PC-9 (cell line): Measurements from ENCODE around the gene DLG2. TPM values are rescaled to one million over a fixed set of nuclear protein-coding genes. Genes with fewer than 3 reads are reported as not detected.

Experiments used
- BruUV-seq: library from RNA; stranded (reverse); fragments of 400-500 nt; replicated peaks from 2 replicates; lab custom pipeline; 2021; lab: Mats Ljungman, UMichigan
- CTCF ChIA-PET: fragments of 300-600 bp; sonication (Branson Sonifier 250); formaldehyde crosslinking; loops from one replicate; lab custom pipeline; 2022; ENCODE audit warnings: antibody characterized with exemption; lab: Charles Lee
- POLR2A ChIA-PET: fragments of 300-600 bp; sonication (Branson Sonifier 250); formaldehyde crosslinking; loops from one replicate; lab custom pipeline; 2022; ENCODE audit warnings: antibody characterized with exemption; ENCODE audit not compliant: unreplicated experiment; lab: Charles Lee
- DNase-seq, 2 experiments: peaks; one replicate each; pipeline versions ENCODE4 v3.0.0 to v3.0.0-alpha.2; 2015 to 2022; ENCODE audit warnings: mixed read lengths in 1 of 2
- H2AFZ ChIP-seq: fragments of 200-600 bp; sonication (generic); 2 replicates; pipeline ENCODE4 v1.8.1; 2017; ENCODE audit warnings: antibody characterized with exemption
- H3F3A ChIP-seq: fragments of 200-600 bp; sonication (generic); 2 replicates; pipeline ENCODE4 v1.8.1; 2017; ENCODE audit warnings: antibody characterized with exemption, mild to moderate bottlenecking, low read depth; ENCODE audit not compliant: insufficient read depth
- H3K27ac ChIP-seq: fragments of 200-600 bp; sonication (generic); 2 replicates; pipeline ENCODE4 v1.6.1; 2016; ENCODE audit warnings: mixed run types
- H3K27me3 ChIP-seq: fragments of 200-600 bp; sonication (generic); 2 replicates; pipeline ENCODE4 v1.6.1; 2016; ENCODE audit warnings: low read depth, mixed run types; ENCODE audit not compliant: insufficient read depth
- H3K36me3 ChIP-seq: fragments of 200-600 bp; sonication (generic); 2 replicates; pipeline ENCODE4 v1.6.1; 2016; ENCODE audit warnings: low read depth, mixed run types
- H3K4me1 ChIP-seq: fragments of 200-600 bp; sonication (generic); replicated peaks from 2 replicates; pipeline ENCODE4 v1.6.1; 2016; ENCODE audit warnings: mixed run types; ENCODE audit not compliant: insufficient read depth
- H3K4me2 ChIP-seq: fragments of 200-600 bp; sonication (generic); 2 replicates; pipeline ENCODE4 v1.6.1; 2017; ENCODE audit warnings: mixed run types
- H3K4me3 ChIP-seq: fragments of 200-600 bp; sonication (generic); 2 replicates; pipeline ENCODE4 v1.6.1; 2016; ENCODE audit warnings: mixed run types
- H3K79me2 ChIP-seq: fragments of 200-600 bp; sonication (generic); 2 replicates; pipeline ENCODE4 v1.6.1; 2017; ENCODE audit warnings: low read depth, mixed run types
- H3K9me2 ChIP-seq: fragments of 200-600 bp; sonication (generic); 2 replicates; pipeline ENCODE4 v1.8.1; 2017; ENCODE audit warnings: mild to moderate bottlenecking; ENCODE audit not compliant: insufficient read depth
- H3K9me3 ChIP-seq: fragments of 200-600 bp; sonication (generic); 2 replicates; pipeline ENCODE4 v1.8.1; 2016; ENCODE audit warnings: low read depth; ENCODE audit not compliant: insufficient read depth
- H4K20me1 ChIP-seq: fragments of 200-600 bp; sonication (generic); 2 replicates; pipeline ENCODE4 v1.8.1; 2017; ENCODE audit not compliant: insufficient read depth
- EZH2 ChIP-seq: fragments of 200-600 bp; sonication (generic); IDR thresholded peaks from 2 replicates; pipeline ENCODE4 v1.8.0; 2017; ENCODE audit warnings: antibody characterized with exemption, low read depth
- intact Hi-C: fragments of 100-400 bp; cut with micrococcal nuclease; formaldehyde crosslinking; loops from one replicate; pipeline ENCODE4 v1.10.0; 2022; ENCODE audit not compliant: unreplicated experiment
- total RNA-seq: library from RNA; stranded (reverse); gene quantifications from 2 replicates; pipeline ENCODE4 v1.2.3, GENCODE V29; 2021
- TF ChIP-seq, protein P1 (sequence below): fragments of 200-600 bp; sonication (generic); conservative IDR thresholded peaks from 2 replicates; pipeline ENCODE4 v1.6.1; 2017; ENCODE audit warnings: mixed run types, antibody characterized with exemption, mild to moderate bottlenecking, moderate library complexity

Gene DLG2
- total RNA-seq, 1 experiment from 2014 or later = 6.4 TPM

DNA sequence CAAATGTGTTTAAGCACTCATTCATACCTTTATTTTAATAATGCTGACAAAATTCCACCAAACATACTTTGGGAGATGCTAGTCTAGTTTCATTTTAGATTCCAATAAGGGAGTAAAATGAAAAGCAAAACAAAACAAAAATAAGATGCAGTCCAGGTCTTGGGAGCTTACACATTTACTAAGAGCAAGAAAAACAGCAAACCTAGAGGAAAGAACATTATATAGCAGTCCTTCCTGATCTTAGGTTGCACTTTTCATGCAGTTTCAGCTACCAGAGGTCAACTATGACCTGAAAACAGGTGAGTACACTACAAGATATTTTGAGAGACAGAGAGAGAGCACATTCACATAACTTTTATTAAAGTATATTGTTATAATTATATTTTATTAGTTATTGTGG, 1100.9 kb downstream of the DLG2 start:
- ChIA-PET POLR2A (no interaction called here), CTCF (no interaction called here)
- H4K20me1 ChIP-seq = no peaks in the 10 kb centered on the region; the same call in 1 of the 2 replicates
- H2AFZ ChIP-seq = no peak overlapping the region
- no peaks in the 10 kb centered on the region for H3K36me3 ChIP-seq
- no peak overlapping the region for H3K4me3 ChIP-seq
- no peaks in the 10 kb centered on the region for H3K9me2 ChIP-seq
- no peak overlapping the region for H3K27ac ChIP-seq
- DNase-seq = no peak
- no peak for TF ChIP-seq EZH2
- TF ChIP-seq, protein P1, sequence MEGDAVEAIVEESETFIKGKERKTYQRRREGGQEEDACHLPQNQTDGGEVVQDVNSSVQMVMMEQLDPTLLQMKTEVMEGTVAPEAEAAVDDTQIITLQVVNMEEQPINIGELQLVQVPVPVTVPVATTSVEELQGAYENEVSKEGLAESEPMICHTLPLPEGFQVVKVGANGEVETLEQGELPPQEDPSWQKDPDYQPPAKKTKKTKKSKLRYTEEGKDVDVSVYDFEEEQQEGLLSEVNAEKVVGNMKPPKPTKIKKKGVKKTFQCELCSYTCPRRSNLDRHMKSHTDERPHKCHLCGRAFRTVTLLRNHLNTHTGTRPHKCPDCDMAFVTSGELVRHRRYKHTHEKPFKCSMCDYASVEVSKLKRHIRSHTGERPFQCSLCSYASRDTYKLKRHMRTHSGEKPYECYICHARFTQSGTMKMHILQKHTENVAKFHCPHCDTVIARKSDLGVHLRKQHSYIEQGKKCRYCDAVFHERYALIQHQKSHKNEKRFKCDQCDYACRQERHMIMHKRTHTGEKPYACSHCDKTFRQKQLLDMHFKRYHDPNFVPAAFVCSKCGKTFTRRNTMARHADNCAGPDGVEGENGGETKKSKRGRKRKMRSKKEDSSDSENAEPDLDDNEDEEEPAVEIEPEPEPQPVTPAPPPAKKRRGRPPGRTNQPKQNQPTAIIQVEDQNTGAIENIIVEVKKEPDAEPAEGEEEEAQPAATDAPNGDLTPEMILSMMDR = no peak
- H3K79me2 ChIP-seq = no peaks in the 10 kb centered on the region
- BruUV-seq = no TSS peak
- no peaks in the 10 kb centered on the region for H3K4me1 ChIP-seq
- H3K4me2 ChIP-seq = no peak overlapping the region
- H3F3A ChIP-seq = no peaks in the 10 kb centered on the region
- H3K27me3 ChIP-seq = no peaks in the 10 kb centered on the region; the same call in 1 of the 2 replicates
- intact Hi-C loops = loop anchor here (10.0 kb wide), 1 partner anchor 691 kb away; no protein-coding TSS in a partner anchor
- no peaks in the 10 kb centered on the region for H3K9me3 ChIP-seq

DNA sequence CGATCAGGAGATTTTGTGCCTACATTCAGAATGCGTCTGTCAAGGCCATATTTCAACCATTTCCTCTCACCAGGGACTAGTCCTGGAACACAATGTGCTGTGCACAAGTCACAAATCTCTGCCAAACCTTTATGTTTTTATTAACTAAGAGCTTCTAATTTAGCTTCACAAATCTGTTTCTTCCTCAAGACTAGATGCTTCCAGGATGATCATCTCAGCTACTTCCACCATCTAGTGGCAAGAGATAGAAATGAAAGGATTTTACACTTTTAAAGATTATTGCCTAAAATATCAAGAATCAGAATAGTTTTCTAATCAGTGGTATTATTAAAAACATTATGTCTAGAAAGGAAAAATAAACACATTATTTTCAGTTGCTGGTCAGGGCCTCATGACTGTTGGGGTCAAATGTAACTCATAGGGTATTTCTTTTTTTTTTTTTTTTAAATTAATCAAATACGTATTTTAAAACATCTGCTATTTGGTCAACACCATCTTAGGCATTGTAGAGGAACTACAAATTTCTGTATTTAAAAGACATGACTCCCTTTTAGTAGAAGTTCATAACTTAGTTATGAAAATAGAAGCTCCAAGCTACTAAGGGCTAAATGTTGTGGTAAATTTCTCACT, 1102.6 kb downstream of the DLG2 start:
- no peak overlapping the region for H3K27ac ChIP-seq
- ChIA-PET POLR2A (no interaction called here), CTCF (interaction anchor here (0.7 to 1.9 kb wide), 4 partner anchors 127 to 815 kb away, joined by 4 to 6 read pairs (median 5); no protein-coding TSS in a partner anchor)
- H3K4me2 ChIP-seq = no peak overlapping the region
- TF ChIP-seq, protein P1 = peak; percentile 68
- TF ChIP-seq EZH2 = no peak
- no peak overlapping the region for H2AFZ ChIP-seq
- DNase-seq = no peak
- no peaks in the 10 kb centered on the region; the same call in 1 of the 2 replicates for H4K20me1 ChIP-seq
- H3K36me3 ChIP-seq = no peaks in the 10 kb centered on the region
- H3K79me2 ChIP-seq = no peaks in the 10 kb centered on the region
- no TSS peak for BruUV-seq
- intact Hi-C loops = loop anchor here (2.0 to 10.0 kb wide), 2 partner anchors 134 to 690 kb away; no protein-coding TSS in a partner anchor
- H3F3A ChIP-seq = no peaks in the 10 kb centered on the region
- no peaks in the 10 kb centered on the region for H3K4me1 ChIP-seq
- H3K4me3 ChIP-seq = no peak overlapping the region
- H3K9me3 ChIP-seq = no peaks in the 10 kb centered on the region
- H3K9me2 ChIP-seq = no peaks in the 10 kb centered on the region
- H3K27me3 ChIP-seq = no peaks in the 10 kb centered on the region; the same call in 1 of the 2 replicates

DNA sequence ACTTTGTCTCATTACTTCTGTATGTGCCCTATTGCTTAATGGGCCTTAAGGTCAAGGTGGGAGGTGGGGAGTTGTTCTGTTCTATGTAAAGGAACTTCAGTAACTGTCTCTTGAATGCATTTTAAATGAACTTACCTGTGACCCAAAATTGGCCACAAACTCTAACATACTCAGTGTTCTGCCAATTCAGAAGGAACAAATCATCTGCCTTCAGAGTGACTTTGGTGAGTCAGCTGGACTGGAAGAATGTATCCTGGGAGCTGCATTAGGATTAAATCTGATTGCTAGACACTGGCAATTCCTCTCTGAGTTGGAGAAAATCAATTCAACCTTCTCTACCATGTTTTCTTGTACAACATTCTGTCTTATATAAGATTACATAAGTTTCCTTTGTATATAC, 1104.8 kb downstream of the DLG2 start:
- Histone ChIP-seq H3K27ac (no peak overlapping the region), H3K4me1 (no peaks in the 10 kb centered on the region), H3K79me2 (no peaks in the 10 kb centered on the region), H3K27me3 (no peaks in the 10 kb centered on the region), H4K20me1 (no peaks in the 10 kb centered on the region; the same call in 1 of the 2 replicates), H3F3A (no peaks in the 10 kb centered on the region), H2AFZ (no peak overlapping the region), H3K9me3 (no peaks in the 10 kb centered on the region), H3K36me3 (no peaks in the 10 kb centered on the region), H3K4me2 (no peak overlapping the region), H3K9me2 (no peaks in the 10 kb centered on the region), H3K4me3 (no peak overlapping the region)
- TF ChIP-seq, protein P1 = no peak
- TF ChIP-seq EZH2 = no peak
- POLR2A ChIA-PET = no interaction called here
- DNase-seq = no peak
- intact Hi-C loops = loop anchor here (10.0 kb wide), 1 partner anchor 688 kb away; no protein-coding TSS in a partner anchor
- CTCF ChIA-PET = no interaction called here
- no TSS peak for BruUV-seq
